Hepatocyte (in vitro differentiated cells): ENCODE measurements around the gene MUCL3.

Experiments
- EZH2 ChIP-seq: fragments of 200-600 bp; sonication (generic); IDR thresholded peaks from 2 replicates; pipeline ENCODE4 v1.6.1; 2016; ENCODE audit warnings: antibody characterized with exemption, mild to moderate bottlenecking, borderline replicate concordance
- TF ChIP-seq, protein P1 (sequence below): fragments of 200-600 bp; sonication (generic); IDR thresholded peaks from 2 replicates; pipeline ENCODE4 v1.5.1; 2016; ENCODE audit warnings: antibody characterized with exemption, mild to moderate bottlenecking; ENCODE audit not compliant: poor library complexity

DNA sequence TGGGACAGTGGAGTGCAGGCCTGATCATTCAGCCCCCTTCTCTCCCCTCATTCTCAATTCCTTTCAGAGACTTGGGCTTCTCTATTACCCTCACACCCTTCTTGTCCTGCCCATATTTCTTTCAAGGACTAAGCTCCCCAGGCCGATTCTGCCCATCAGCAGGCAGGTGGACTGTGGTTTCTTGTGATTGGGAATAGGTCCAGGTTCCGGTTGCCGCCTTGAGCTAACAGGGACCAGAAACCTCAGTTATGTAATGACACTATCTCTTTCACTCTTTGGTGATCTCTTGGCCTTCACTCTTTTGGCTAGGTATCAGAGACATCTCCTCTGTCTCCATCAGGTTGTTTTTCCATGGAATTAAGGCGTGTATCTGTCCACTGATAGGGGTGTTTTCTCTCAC is 6.5 kb downstream of the MUCL3 start:
- TF ChIP-seq, protein P1, sequence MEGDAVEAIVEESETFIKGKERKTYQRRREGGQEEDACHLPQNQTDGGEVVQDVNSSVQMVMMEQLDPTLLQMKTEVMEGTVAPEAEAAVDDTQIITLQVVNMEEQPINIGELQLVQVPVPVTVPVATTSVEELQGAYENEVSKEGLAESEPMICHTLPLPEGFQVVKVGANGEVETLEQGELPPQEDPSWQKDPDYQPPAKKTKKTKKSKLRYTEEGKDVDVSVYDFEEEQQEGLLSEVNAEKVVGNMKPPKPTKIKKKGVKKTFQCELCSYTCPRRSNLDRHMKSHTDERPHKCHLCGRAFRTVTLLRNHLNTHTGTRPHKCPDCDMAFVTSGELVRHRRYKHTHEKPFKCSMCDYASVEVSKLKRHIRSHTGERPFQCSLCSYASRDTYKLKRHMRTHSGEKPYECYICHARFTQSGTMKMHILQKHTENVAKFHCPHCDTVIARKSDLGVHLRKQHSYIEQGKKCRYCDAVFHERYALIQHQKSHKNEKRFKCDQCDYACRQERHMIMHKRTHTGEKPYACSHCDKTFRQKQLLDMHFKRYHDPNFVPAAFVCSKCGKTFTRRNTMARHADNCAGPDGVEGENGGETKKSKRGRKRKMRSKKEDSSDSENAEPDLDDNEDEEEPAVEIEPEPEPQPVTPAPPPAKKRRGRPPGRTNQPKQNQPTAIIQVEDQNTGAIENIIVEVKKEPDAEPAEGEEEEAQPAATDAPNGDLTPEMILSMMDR = no peak
- TF ChIP-seq EZH2 = no peak
